COLO829 (cell line): ENCODE data around the gene COLQ.
"Not testable (repeated sequence)": the region's sequence is repeated elsewhere in the genome, so short reads cannot be mapped to it uniquely, and the experiment has no call there.

ENCODE experiments used
- DNase-seq: peaks from one replicate; pipeline ENCODE4 v3.0.0; 2012; ENCODE audit warnings: low spot score

Gene COLQ

DNA sequence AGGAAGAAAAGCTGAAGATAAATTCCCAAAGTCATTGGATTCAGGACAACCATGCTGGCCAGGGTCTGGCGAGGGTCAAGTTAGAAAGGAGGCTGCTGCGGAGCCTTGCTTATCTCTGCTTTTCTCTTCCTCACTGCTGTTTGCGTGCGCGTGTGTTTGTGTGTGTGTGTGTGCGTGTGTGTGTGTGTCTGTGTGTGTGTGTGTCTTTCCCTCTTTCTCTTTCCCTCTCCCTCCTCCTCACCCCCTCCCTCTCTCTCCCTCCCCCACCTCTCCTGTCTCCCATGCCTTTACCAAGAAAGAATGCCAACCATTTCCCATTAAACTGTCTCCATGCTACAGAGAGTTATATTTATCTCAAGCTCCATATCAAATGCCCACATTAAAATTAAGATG lies at the start of gene COLQ:
Gene COLQ (minus strand): TSS at position 134 of the 393 bp plus-strand sequence. CDS start 81 bp downstream, at position 53.
- DNase-seq: no peak

- DNase-seq: no peak
These were observed 41.7 kb upstream of the COLQ start for GRCh38 chr3:15563190-15563589.

DNA sequence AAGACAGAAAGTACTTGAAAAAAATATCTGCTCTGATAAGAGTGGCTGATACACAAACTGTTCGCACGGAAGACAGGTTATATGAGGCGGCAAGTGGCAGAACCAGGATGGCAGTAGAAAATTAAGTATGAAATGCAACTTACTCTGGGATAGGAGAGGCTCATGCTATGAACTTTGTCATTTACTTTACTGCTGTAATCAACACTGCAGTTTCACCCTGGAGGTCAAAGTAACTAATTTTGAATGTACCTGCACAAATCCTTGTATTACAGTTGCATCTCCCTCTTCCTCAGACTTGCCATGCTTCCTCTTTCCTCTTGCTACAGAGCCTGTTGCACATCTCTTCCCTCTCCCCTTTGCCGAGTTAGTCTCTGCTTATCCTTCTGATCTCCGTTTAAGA lies 41.1 kb upstream of the COLQ start:
- DNase-seq: no peak

DNA sequence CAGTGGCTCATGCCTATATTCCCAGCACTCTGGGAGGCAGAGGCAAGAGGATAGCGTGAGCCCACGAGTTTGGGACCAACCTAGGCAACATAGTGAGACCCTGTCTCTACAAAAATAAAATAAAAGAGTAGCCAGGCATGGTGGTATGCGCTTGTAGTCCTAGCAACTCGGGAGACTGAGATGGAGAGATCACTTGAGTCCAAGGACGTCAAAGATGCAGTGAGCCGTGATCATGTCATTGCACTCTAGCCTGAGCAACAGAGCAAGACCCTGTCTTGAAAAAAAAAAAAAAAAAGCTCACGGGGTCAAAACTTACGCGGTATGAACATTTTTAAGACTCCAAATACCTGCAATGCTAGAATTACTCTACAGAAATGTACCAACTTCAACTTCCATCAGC lies 37.1 kb upstream of the COLQ start:
- no peak for DNase-seq

DNA sequence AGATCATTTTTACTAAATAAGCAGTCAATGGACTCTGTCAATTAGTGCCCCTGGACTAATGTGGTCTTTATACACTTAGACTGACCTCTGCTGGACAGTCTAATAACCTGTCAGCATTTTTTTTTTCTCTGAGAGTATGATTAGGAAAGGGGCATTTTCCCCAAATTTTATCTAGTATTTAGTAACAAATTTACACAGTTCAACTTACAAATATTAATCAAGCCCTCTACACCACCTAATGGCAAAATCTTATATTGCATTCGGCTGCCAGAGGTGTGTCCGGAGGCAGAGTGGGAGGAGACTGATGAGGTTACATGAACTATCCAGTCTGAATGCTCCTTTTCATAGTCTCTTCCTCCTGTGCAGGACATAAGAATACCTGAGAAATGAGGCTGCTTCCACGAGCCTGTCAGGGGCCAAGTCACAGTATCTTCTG lies 36.0 kb upstream of the COLQ start:
- DNase-seq: peak; percentile 4

- DNase-seq: no peak
These were observed 35.0 kb upstream of the COLQ start for GRCh38 chr3:15556512-15556911.

DNA sequence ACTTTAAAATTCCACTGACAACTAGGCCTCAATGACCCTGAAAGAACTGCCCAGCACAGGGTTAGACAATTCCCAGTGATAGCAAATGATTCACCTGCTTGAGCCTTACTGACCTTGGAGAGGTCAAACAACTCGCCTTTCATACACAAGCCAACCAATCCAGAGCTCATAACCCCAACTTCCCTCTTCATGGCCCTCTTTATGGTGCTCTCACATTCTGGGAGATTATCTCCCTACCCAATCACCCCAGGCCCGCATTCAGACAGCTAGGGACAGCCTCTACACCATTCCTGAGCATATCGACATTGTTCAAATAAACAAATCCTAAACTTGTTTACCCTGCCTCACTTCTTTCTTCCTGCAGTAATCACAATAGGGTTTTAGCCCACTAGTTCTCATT lies 32.2 kb upstream of the COLQ start:
- DNase-seq: no peak

- DNase-seq: no peak
These were observed 30.4 kb upstream of the COLQ start for GRCh38 chr3:15551902-15552301.

DNA sequence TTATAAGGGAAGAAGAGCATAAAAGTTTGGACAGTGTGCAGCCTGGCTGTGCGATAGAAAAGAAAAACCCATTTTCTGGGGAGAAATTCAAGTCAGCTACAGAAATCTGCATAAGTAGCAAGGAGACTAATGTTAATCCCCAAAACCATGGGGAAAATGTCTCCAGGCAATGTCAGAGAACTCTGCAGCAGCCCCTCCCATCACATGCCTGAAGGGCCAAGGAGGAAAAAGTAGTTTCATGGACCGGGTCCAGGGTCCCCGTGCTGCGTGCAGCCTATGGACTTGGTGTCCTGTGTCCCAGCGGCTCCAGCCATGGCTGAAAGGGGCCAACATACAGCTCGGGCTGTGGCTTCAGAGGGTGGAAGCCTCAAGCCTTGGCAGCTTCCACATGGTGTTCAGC lies 28.3 kb upstream of the COLQ start:
- DNase-seq: no peak

- no peak for DNase-seq
These were observed 21.1 kb upstream of the COLQ start for GRCh38 chr3:15542614-15543013.

DNA sequence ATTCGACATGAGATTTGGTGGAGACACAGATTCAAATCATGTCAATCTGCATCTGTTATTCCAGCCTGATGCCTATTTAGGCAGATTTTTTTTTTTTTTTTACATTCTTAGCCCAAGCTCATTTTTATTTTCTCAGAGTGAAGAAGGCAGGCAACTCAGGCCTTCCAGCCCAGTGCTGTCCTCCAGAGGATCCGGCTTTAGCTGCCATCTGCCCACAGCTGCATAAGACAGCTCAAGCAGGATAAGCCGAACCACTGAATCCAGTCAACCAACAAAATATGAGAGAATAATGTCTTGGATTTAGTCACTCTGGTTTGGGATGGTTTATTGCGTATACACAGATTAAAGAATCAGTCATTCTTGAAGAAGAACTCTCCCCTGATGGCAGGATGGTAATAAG lies 19.9 kb upstream of the COLQ start:
- no peak for DNase-seq

- no peak for DNase-seq
These were observed 17.6 kb upstream of the COLQ start for GRCh38 chr3:15539066-15539465.

DNA sequence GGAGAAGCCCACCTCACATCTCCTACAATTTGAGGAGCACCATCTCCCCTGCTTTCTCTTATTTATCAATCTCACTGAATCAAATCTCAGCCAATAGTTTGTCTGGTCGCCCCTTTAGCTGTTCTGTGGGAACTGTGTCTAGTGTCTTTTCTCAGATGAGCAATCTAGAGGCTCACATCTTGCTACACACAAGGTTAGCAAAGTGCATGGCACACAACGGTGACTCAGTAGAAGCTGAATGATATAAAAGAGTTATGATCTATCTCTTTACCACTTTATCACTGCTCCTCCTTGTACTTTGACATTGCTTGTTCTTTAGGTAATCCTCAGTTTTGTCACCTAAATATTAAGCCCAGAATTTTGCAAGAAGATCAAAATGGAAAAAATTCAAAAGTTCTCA lies 16.8 kb upstream of the COLQ start:
- DNase-seq: no peak

DNA sequence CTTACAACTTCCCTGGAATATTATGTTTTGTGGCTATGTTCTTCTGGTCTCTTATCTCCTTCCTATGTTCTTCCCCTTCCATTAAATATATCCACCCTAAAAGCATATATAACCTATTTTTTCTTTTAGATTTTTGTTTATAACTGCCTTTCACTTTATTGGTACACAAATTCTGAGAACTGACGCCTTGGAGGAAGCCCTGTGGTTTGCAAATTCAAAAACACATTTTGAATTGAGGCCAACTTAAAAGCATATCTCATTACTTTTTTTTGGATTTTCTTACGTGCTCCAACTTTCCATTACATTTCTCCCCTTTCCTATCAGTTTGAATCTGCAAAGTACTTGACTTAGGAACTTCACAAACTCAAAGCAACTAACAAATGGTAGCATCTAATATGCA lies 15.3 kb upstream of the COLQ start:
- no peak for DNase-seq

GRCh38 chr3:15535732-15536131 lies 14.2 kb upstream of the COLQ start:
- DNase-seq: no peak

DNA sequence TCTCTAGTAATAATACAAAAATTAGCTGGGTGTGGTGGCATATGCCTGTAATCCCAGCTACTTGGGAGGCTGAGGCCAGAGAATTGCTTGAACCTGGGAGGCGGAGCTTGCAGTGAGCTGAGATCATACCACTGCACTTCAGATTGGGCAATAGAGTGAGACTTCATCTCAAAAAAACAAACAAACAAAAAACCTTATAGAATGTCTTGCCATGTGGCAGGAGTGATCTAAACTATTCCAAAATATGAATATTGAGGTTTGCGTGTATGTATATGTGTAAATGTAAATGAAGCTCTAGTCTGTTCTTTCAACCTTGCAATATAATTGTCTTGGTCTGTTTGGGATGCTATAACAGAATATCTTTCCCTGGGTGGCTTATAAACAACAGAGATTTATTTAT lies 11.1 kb upstream of the COLQ start:
- not testable (repeated sequence) for DNase-seq

GRCh38 chr3:15531346-15531745 lies 9.8 kb upstream of the COLQ start:
- DNase-seq: no peak

DNA sequence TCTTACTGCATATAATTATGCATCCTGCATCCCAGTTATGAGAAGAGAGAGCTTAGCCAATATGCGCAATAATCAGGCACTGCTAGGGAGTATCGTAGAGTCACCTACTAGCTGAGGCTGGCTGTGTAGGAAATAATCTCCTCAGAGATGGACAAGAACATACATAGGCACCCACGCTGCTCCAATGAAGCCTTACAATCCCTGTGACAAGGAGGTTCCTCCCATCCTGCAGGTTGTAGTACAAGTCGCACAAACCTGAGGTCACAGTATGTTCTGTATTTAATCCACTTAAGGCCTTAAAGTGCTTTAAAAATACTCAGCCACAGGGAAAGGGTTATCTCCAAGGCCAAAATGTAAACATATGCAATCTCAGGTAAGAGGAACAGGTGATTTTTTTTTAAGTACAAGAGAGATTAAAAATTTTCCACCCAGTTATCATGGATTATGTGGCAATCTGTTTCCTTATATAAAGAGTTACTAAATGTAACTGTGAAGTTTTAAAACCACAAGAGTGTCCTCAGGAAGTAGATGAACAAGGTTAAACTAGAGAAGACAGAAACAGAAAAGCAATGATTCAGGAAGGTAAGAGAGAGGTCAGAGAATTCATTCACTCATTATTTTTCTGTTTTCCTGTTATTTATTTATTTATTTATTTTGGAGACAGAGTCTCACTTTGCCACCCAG lies 7.5 kb upstream of the COLQ start:
- DNase-seq: no peak

DNA sequence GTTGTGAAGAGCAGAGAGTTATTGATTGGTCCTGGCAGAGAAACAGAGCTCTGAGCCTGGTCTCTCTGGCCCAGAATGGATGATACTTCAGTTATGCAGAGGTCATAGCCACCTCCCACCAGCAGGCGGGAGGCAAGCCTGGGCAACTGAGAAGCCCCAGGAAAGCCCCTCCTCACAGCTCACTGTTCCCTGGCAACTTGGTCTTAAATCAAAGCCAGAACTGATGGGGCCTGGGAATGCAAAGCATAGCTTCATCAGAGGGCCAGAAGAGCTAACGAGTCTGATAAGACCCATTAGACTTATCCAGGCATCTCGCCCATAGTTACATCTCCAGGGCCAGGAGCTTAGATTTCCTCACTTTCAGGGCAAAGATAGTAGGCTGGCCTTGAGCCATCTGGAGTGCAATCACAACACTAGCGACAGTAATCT lies 5.5 kb upstream of the COLQ start:
- DNase-seq: no peak

- no peak for DNase-seq
These were observed 4.3 kb upstream of the COLQ start for GRCh38 chr3:15525790-15526189.

- no peak for DNase-seq
These were observed 2.3 kb upstream of the COLQ start for GRCh38 chr3:15523660-15524417.

DNA sequence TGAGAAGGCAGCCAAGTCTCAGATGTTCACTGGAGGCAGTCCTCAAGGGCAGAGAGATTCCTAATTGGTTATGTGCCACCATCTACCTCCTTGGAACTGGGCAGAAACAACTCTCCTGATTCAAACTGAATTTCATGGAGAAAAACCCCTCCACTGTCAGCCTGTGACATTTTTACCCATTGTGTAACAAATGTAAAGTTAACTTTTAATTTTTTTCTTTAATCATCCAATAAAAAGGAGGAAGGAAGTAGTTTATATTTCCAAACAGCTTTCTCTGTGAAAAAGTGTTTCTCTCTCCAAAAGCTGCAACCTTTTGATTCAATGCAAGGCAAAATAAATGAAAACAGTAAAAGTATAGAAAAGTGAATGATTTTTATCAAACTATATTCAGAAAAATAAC lies 510 bp upstream of the COLQ start:
- no peak for DNase-seq

DNA sequence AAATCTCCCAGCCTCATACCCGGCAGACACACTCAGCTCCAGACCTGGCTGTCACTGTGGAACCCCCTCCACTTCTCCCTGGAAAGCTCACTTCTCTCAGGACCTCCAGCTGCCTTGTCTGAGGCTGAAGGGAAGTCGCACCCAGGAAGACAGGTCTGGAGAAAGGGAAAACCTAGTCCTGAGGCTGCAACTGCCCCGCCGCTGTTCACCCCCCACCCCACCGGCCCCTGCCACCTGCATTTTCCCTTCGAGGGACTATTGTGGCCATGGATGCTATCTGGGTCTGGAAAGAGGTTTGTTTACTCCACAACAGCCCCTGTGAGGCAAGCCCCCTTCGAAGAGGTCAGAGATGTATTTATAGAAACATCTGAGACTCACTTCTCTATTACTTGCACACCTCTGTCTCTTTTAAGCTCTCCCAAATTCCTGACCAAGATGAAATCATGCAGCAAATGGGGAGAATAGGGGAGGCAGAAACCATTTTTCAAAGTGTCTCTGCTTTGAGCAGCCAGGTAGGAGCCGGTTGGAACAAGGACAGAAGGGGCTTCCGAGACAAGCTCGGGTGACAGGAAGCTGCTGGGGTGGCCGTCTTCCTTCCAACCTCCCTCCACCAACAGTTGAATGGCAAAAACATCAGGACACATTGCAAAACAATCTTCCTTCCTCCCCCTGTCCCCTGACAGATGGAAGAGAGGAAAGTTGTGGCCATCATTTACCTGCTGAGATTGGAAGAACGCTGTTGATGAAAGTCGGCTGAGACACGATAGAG lies 518 bp downstream of the COLQ start:
- DNase-seq: no peak
